CD14-positive monocyte (primary cell): ENCODE results near the gene IL1R2. TPM values are rescaled to one million over a fixed set of nuclear protein-coding genes. Genes with fewer than 3 reads are reported as not detected.

Experiments used
- DNase-seq, 3 donors: peaks; one replicate each; pipeline ENCODE4 v3.0.0-alpha.2; 2011 to 2022
- H2AFZ ChIP-seq: 2 replicates; pipeline ENCODE4 v1.6.0; 2012; ENCODE audit warnings: mild to moderate bottlenecking, low read depth, low read length, inconsistent platforms; ENCODE audit not compliant: insufficient read depth, poor library complexity, severe bottlenecking
- H3K27ac ChIP-seq, 2 donors: 1 replicate in 1 of 2; 2 replicates in 1 of 2; pipeline ENCODE4 v1.5.1; 2012 to 2013; ENCODE audit warnings: low read length in 2 of 2, control low read depth in 1 of 2, inconsistent platforms in 1 of 2, low read depth in 1 of 2, mild to moderate bottlenecking in 1 of 2
- H3K27me3 ChIP-seq, 2 donors: one replicate each; pipeline versions ENCODE4 v1.6.0 to v1.6.1; 2011 to 2013; ENCODE audit warnings: low read length in 2 of 2; ENCODE audit not compliant: control insufficient read depth in 2 of 2, insufficient read depth in 2 of 2
- H3K36me3 ChIP-seq, 2 donors: replicated peaks in 1 of 2; 1 replicate in 1 of 2; 2 replicates in 1 of 2; pipeline versions ENCODE4 v1.5.1 to v1.6.1; 2012 to 2013; ENCODE audit warnings: low read length in 2 of 2, control low read depth in 1 of 2, inconsistent platforms in 1 of 2, mild to moderate bottlenecking in 1 of 2; ENCODE audit not compliant: insufficient read depth in 2 of 2, control insufficient read depth in 1 of 2
- H3K4me1 ChIP-seq, 2 donors: 1 replicate in 1 of 2; 2 replicates in 1 of 2; pipeline versions ENCODE4 v1.5.1 to v1.6.1; 2012 to 2013; ENCODE audit warnings: low read length in 2 of 2, control low read depth in 1 of 2, inconsistent platforms in 1 of 2, mild to moderate bottlenecking in 1 of 2, moderate library complexity in 1 of 2; ENCODE audit not compliant: insufficient read depth in 2 of 2, control insufficient read depth in 1 of 2
- H3K4me2 ChIP-seq: replicated peaks from 2 replicates; pipeline ENCODE3; 2012; ENCODE audit warnings: low read length, moderate library complexity, mild to moderate bottlenecking; ENCODE audit not compliant: poor library complexity, severe bottlenecking; ENCODE audit errors: extremely low read depth
- H3K4me3 ChIP-seq, 3 experiments: fragments of 200-600 bp in 1 of 3; sonication (generic) in 1 of 3; replicated peaks in 1 of 3; 1 replicate in 2 of 3; 2 replicates in 1 of 3; pipeline ENCODE4 v1.5.1; 2011 to 2013; ENCODE audit warnings: low read length in 3 of 3, mild to moderate bottlenecking in 3 of 3, control low read depth in 2 of 3, low read depth in 2 of 3, inconsistent platforms in 1 of 3, moderate library complexity in 1 of 3
- H3K79me2 ChIP-seq: 2 replicates; pipeline ENCODE4 v1.6.0; 2012; ENCODE audit warnings: mild to moderate bottlenecking, control low read depth, inconsistent platforms, low read length, moderate library complexity; ENCODE audit not compliant: insufficient read depth
- H3K9ac ChIP-seq: 2 replicates; pipeline ENCODE4 v1.6.0; 2017; ENCODE audit warnings: low read length, mild to moderate bottlenecking; ENCODE audit not compliant: insufficient read depth, poor library complexity, severe bottlenecking
- H3K9me3 ChIP-seq, 2 donors: replicated peaks in 1 of 2; 1 replicate in 1 of 2; 2 replicates in 1 of 2; pipeline versions ENCODE4 v1.5.1 to v1.6.1; 2012 to 2013; ENCODE audit warnings: low read length in 2 of 2, control low read depth in 1 of 2; ENCODE audit not compliant: control insufficient read depth in 1 of 2, insufficient read depth in 1 of 2
- H4K20me1 ChIP-seq: 2 replicates; pipeline ENCODE4 v1.6.0; 2012; ENCODE audit warnings: mild to moderate bottlenecking, low read length, control low read depth, moderate library complexity; ENCODE audit not compliant: insufficient read depth
- H3K27ac Mint-ChIP-seq, 7 donors: one replicate each; pipeline ENCODE4 v1.8.0; 2020; ENCODE audit warnings: mild to moderate bottlenecking in 7 of 7, mixed read lengths in 7 of 7, moderate library complexity in 6 of 7, inconsistent platforms in 2 of 7
- H3K27me3 Mint-ChIP-seq, 3 donors: one replicate each; pipeline ENCODE4 v1.8.0; 2021 to 2022; ENCODE audit warnings: low read depth in 3 of 3, mild to moderate bottlenecking in 3 of 3, mixed read lengths in 3 of 3, moderate library complexity in 3 of 3, inconsistent platforms in 1 of 3
- H3K36me3 Mint-ChIP-seq, 2 donors: one replicate each; pipeline ENCODE4 v1.8.0; 2020; ENCODE audit warnings: mixed read lengths in 2 of 2, inconsistent platforms in 1 of 2, mild to moderate bottlenecking in 1 of 2
- H3K4me1 Mint-ChIP-seq: one replicate; pipeline ENCODE4 v1.8.0; 2020; ENCODE audit warnings: mild to moderate bottlenecking, mixed read lengths
- H3K4me3 Mint-ChIP-seq, 2 donors: one replicate each; pipeline ENCODE4 v1.8.0; 2020; ENCODE audit warnings: mild to moderate bottlenecking in 2 of 2, mixed read lengths in 2 of 2, moderate library complexity in 1 of 2
- H3K9me3 Mint-ChIP-seq, 7 donors: one replicate each; pipeline ENCODE4 v1.8.0; 2020 to 2022; ENCODE audit warnings: mixed read lengths in 7 of 7, mild to moderate bottlenecking in 6 of 7, moderate library complexity in 6 of 7, inconsistent platforms in 2 of 7
- WGBS: methylation state at CpG from one replicate; pipeline ENCODE4 v1.1.5; 2013; ENCODE audit warnings: missing lambda C conversion rate; ENCODE audit not compliant: insufficient coverage; 5-methylcytosine and 5-hydroxymethylcytosine counted together
- intact Hi-C, 2 donors: fragments of 100-400 bp; cut with micrococcal nuclease; formaldehyde crosslinking; loops; one replicate each; pipeline versions ENCODE4 v1.15.0 to v1.15.1; 2023
- polyA plus RNA-seq, 3 donors: library from polyadenylated mRNA; depleted of rRNA in 1 of 3; unstranded in 2 of 3; stranded (reverse) in 1 of 3; fragments of 300-500 nt in 2 of 3; fragments of >200 nt in 1 of 3; fragmentation: Illumina TruSeq in 2 of 3; gene quantifications; 1 replicate in 2 of 3; 2 replicates in 1 of 3; pipeline ENCODE4 v1.2.3, GENCODE V29; 2012 to 2021
- TF ChIP-seq, protein P1 (sequence below): fragments of 200-600 bp; IDR thresholded peaks from one replicate; pipeline ENCODE4 v1.8.0; 2022; ENCODE audit warnings: antibody characterized with exemption, mild to moderate bottlenecking

IL1R2 gene
- polyA plus RNA-seq, 3 donors: 5.9 to 12.0 (median 6.2) TPM

- no peak overlapping the region for H3K4me3 Mint-ChIP-seq
- no peak for DNase-seq
- intact Hi-C loops: no loop called here
- Histone ChIP-seq H3K27me3 (no peaks in the 10 kb centered on the region), H2AFZ (no peak overlapping the region), H3K36me3 (no peaks in the 10 kb centered on the region), H3K79me2 (no peaks in the 10 kb centered on the region), H3K9me3 (no peaks in the 10 kb centered on the region), H4K20me1 (no peaks in the 10 kb centered on the region), H3K4me3 (no peak overlapping the region), H3K4me1 (no peaks in the 10 kb centered on the region), H3K27ac (no peak overlapping the region), H3K9ac (no peak overlapping the region), H3K4me2 (no peak overlapping the region)
- peaks cover 0 to 5% of the 10 kb centered on the region in 2 donors for H3K36me3 Mint-ChIP-seq
- no peaks in the 10 kb centered on the region for H3K9me3 Mint-ChIP-seq
- peaks cover 2% of the 10 kb centered on the region in 3 donors for H3K27me3 Mint-ChIP-seq
- TF ChIP-seq, protein P1, sequence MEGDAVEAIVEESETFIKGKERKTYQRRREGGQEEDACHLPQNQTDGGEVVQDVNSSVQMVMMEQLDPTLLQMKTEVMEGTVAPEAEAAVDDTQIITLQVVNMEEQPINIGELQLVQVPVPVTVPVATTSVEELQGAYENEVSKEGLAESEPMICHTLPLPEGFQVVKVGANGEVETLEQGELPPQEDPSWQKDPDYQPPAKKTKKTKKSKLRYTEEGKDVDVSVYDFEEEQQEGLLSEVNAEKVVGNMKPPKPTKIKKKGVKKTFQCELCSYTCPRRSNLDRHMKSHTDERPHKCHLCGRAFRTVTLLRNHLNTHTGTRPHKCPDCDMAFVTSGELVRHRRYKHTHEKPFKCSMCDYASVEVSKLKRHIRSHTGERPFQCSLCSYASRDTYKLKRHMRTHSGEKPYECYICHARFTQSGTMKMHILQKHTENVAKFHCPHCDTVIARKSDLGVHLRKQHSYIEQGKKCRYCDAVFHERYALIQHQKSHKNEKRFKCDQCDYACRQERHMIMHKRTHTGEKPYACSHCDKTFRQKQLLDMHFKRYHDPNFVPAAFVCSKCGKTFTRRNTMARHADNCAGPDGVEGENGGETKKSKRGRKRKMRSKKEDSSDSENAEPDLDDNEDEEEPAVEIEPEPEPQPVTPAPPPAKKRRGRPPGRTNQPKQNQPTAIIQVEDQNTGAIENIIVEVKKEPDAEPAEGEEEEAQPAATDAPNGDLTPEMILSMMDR: no peak
- 95% methylated on average over 3 of the region's 6 CpGs for WGBS
- peaks cover 9% of the 10 kb centered on the region for H3K4me1 Mint-ChIP-seq
- peak overlapping the region in 1 of 7 donors; percentile 2 for H3K27ac Mint-ChIP-seq
Observed at GRCh38 chr2:101998896-101999789, 7.4 kb downstream of the IL1R2 start.

- Histone ChIP-seq H4K20me1 (no peaks in the 10 kb centered on the region), H3K79me2 (no peaks in the 10 kb centered on the region), H2AFZ (no peak overlapping the region), H3K9ac (no peak overlapping the region), H3K4me2 (no peak overlapping the region), H3K27ac (no peak overlapping the region), H3K27me3 (no peaks in the 10 kb centered on the region), H3K4me1 (no peaks in the 10 kb centered on the region), H3K36me3 (no peaks in the 10 kb centered on the region), H3K9me3 (no peaks in the 10 kb centered on the region), H3K4me3 (no peak overlapping the region)
- WGBS: 96% methylated on average over 6 of the region's 6 CpGs
- no peak overlapping the region for H3K27ac Mint-ChIP-seq
- no peak for DNase-seq
- H3K9me3 Mint-ChIP-seq: no peaks in the 10 kb centered on the region
- TF ChIP-seq, protein P1: no peak
- H3K27me3 Mint-ChIP-seq: peaks cover 2% of the 10 kb centered on the region in 3 donors
- peaks cover 9% of the 10 kb centered on the region for H3K4me1 Mint-ChIP-seq
- intact Hi-C loops: no loop called here
- H3K36me3 Mint-ChIP-seq: peaks cover 0 to 5% of the 10 kb centered on the region in 2 donors
- no peak overlapping the region for H3K4me3 Mint-ChIP-seq
Observed at GRCh38 chr2:102000012-102000411, 8.3 kb downstream of the IL1R2 start.
